GM12878 (cell line): ENCODE data around the gene HCN1.

Experiments used
- ASH2L ChIP-seq: fragments of 300-600, 200-600 bp; sonication (generic); IDR thresholded peaks from 2 replicates; pipeline ENCODE4 v1.6.1; 2017; ENCODE audit warnings: low read depth, mild to moderate bottlenecking, borderline replicate concordance
- CTCF ChIP-seq, 3 experiments: IDR thresholded peaks in 2 of 3; conservative IDR thresholded peaks in 1 of 3; 2 replicates each; pipeline ENCODE4 v1.5.1; 2011; ENCODE audit warnings: low read depth in 3 of 3, low read length in 3 of 3, mild to moderate bottlenecking in 3 of 3, control low read depth in 2 of 3, moderate library complexity in 2 of 3, inconsistent platforms in 1 of 3, mixed read lengths in 1 of 3; ENCODE audit not compliant: control insufficient read depth in 2 of 3, insufficient read depth in 1 of 3; ENCODE audit errors: extremely low read depth in 1 of 3
- EP300 ChIP-seq, 2 experiments: fragments of 150-350 bp in 1 of 2; IDR thresholded peaks; 2 replicates each; pipeline ENCODE4 v1.6.1; 2011 to 2012; ENCODE audit warnings: low read depth in 2 of 2, low read length in 2 of 2, borderline replicate concordance in 1 of 2, improper control_type of control experiment in 1 of 2, inconsistent platforms in 1 of 2; ENCODE audit not compliant: control insufficient read depth in 1 of 2
- EZH2 ChIP-seq: IDR thresholded peaks from 2 replicates; pipeline ENCODE4 v1.6.1; 2012; ENCODE audit warnings: low read depth, mild to moderate bottlenecking, control low read depth, inconsistent platforms, low read length, borderline replicate concordance; ENCODE audit not compliant: control insufficient read depth
- RAD21 ChIP-seq: IDR thresholded peaks from 2 replicates; pipeline ENCODE4 v1.6.1; 2011; ENCODE audit warnings: mild to moderate bottlenecking, low read depth, low read length, moderate library complexity; ENCODE audit not compliant: insufficient read depth
- RB1 ChIP-seq: fragments of 450-650 bp; formaldehyde crosslinking; IDR thresholded peaks from 2 replicates; pipeline ENCODE4 v1.6.1; 2017; ENCODE audit warnings: mild to moderate bottlenecking, borderline replicate concordance
- RBBP5 ChIP-seq: fragments of 200-600 bp; sonication (generic); conservative IDR thresholded peaks from 2 replicates; pipeline ENCODE4 v1.6.1; 2016
- SIN3A ChIP-seq: IDR thresholded peaks from 2 replicates; pipeline ENCODE4 v1.6.1; 2012; ENCODE audit warnings: low read depth, low read length, improper control_type of control experiment
- TARDBP ChIP-seq: IDR thresholded peaks from 2 replicates; pipeline ENCODE4 v1.6.1; 2016; ENCODE audit warnings: borderline replicate concordance
- YY1 ChIP-seq: IDR thresholded peaks from 2 replicates; pipeline ENCODE4 v1.6.1; 2011; ENCODE audit warnings: low read depth, mild to moderate bottlenecking, low read length
- ZSCAN29 ChIP-seq: fragments of 450-650 bp; IDR thresholded peaks from 2 replicates; pipeline ENCODE4 v1.6.1; 2017; ENCODE audit warnings: mild to moderate bottlenecking, moderate library complexity
- TF ChIP-seq, protein P1 (sequence below): fragments of 450-650 bp; IDR thresholded peaks from 2 replicates; pipeline ENCODE4 v1.6.1; 2016; ENCODE audit warnings: mild to moderate bottlenecking

DNA sequence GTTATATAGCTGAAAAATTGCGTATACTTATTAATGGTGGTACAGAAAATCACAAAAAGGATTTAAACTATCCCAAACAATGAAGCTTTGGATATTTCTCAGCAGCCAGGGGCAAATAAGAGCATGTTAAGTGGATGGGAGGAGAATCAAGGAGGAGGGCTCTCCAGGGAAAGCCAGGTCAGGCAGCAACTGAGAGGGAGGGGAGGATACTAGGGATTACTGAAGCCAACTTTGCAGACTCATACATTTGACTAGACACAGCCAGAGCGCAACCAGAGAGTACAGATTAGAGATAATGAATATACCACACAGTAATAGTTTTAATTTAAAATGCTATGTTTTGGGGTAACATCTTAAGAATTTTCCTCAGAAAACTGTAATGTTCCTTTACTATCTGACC, 360.2 kb downstream of the HCN1 start:
- TF ChIP-seq, protein P1, sequence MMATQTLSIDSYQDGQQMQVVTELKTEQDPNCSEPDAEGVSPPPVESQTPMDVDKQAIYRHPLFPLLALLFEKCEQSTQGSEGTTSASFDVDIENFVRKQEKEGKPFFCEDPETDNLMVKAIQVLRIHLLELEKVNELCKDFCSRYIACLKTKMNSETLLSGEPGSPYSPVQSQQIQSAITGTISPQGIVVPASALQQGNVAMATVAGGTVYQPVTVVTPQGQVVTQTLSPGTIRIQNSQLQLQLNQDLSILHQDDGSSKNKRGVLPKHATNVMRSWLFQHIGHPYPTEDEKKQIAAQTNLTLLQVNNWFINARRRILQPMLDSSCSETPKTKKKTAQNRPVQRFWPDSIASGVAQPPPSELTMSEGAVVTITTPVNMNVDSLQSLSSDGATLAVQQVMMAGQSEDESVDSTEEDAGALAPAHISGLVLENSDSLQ, result no peak
- no peak for TF ChIP-seq EZH2
- no peak for TF ChIP-seq TARDBP
- TF ChIP-seq RB1, result no peak
- TF ChIP-seq EP300 (IDR thresholded peaks at IDR 0.05; ENCODE audit: borderline replicate concordance in 1 of 2, control insufficient read depth in 1 of 2, low read depth in 2 of 2, low read length in 2 of 2), result no peak
- TF ChIP-seq SIN3A, result no peak
- no peak for TF ChIP-seq RAD21
- no peak for TF ChIP-seq ZSCAN29
- no peak for TF ChIP-seq CTCF (IDR thresholded peaks at IDR 0.05 in 2 of 3, conservative IDR thresholded peaks at IDR 0.05 in 1 of 3; ENCODE audit: control insufficient read depth in 2 of 3, extremely low read depth in 1 of 3, insufficient read depth in 1 of 3, low read depth in 3 of 3, low read length in 3 of 3)
- no peak for TF ChIP-seq ASH2L
- TF ChIP-seq RBBP5, result no peak
- no peak for TF ChIP-seq YY1
